ENCODE data around the gene NRAP. TPM values are rescaled to one million over a fixed set of nuclear protein-coding genes. Genes with fewer than 3 reads are reported as not detected.

NRAP gene
- total and polyA plus RNA-seq, 4 donors = 0.05 to 0.13 (median 0.10) TPM

- no peak for DNase-seq (ENCODE audit: low spot score)
- no peak for TF ChIP-seq HNF4G (IDR thresholded peaks at IDR 0.05)
- no peak for TF ChIP-seq YY1 (IDR thresholded peaks at IDR 0.05)
- no peak for TF ChIP-seq ZBTB33 (IDR thresholded peaks at IDR 0.05)
- TF ChIP-seq EGR1 (IDR thresholded peaks at IDR 0.05; ENCODE audit: low read depth in 2 of 2) = no peak
- no peak for TF ChIP-seq RAD21 (IDR thresholded peaks at IDR 0.05)
- no peak for TF ChIP-seq HNF4A (conservative IDR thresholded peaks at IDR 0.05)
- TF ChIP-seq FOXA1 (IDR thresholded peaks at IDR 0.05) = no peak
- no peak for TF ChIP-seq FOXA2 (IDR thresholded peaks at IDR 0.05)
- no peak for TF ChIP-seq NR2F2 (IDR thresholded peaks at IDR 0.05)
- TF ChIP-seq RXRA (IDR thresholded peaks at IDR 0.05) = no peak
- no peak for TF ChIP-seq ATF3 (IDR thresholded peaks at IDR 0.05)
- TF ChIP-seq CTCF (IDR thresholded peaks at IDR 0.05; ENCODE audit: low read depth, low read length, missing input control) = no peak
- TF ChIP-seq TAF1 (conservative IDR thresholded peaks at IDR 0.05) = no peak
- no peak for TF ChIP-seq GABPA (IDR thresholded peaks at IDR 0.05 in 1 of 2, conservative IDR thresholded peaks at IDR 0.05 in 1 of 2)
- TF ChIP-seq JUND (IDR thresholded peaks at IDR 0.05) = no peak
- no peak for TF ChIP-seq SP1 (IDR thresholded peaks at IDR 0.05)
- Histone ChIP-seq H3K9me3 (ENCODE audit: control insufficient read depth in 4 of 4, low read length in 3 of 4) (no peaks in the 10 kb centered on the region), H3K27ac (ENCODE audit: low read depth in 1 of 2, low read length in 2 of 2) (no peak overlapping the region), H3K9ac (ENCODE audit: low read depth in 1 of 2, low read length in 2 of 2) (no peak overlapping the region), H3K36me3 (ENCODE audit: control insufficient read depth in 4 of 4, insufficient read depth in 3 of 4, low read depth in 1 of 4, low read length in 3 of 4) (peaks cover 0 to 8% (median 3%) of the 10 kb centered on the region in 4 donors), H3K27me3 (ENCODE audit: control insufficient read depth in 4 of 4, insufficient read depth in 4 of 4, low read length in 3 of 4) (no peaks in the 10 kb centered on the region), H3K4me3 (ENCODE audit: low read depth in 1 of 3, low read length in 3 of 3) (no peak overlapping the region), H3K4me1 (ENCODE audit: control insufficient read depth in 4 of 4, insufficient read depth in 4 of 4, low read length in 3 of 4) (no peaks in the 10 kb centered on the region)
- WGBS = 77% methylated on average over 2 of the region's 2 CpGs
Measured at GRCh38 chr10:113711142-113711541, 47.3 kb upstream of the NRAP start.

- no peak overlapping the region for H3K9ac ChIP-seq (ENCODE audit: low read depth in 1 of 2, low read length in 2 of 2)
- H3K4me1 ChIP-seq (ENCODE audit: control insufficient read depth in 4 of 4, insufficient read depth in 4 of 4, low read length in 3 of 4) = no peaks in the 10 kb centered on the region
- DNase-seq (ENCODE audit: low spot score) = no peak
- no peaks in the 10 kb centered on the region for H3K27me3 ChIP-seq (ENCODE audit: control insufficient read depth in 4 of 4, insufficient read depth in 4 of 4, low read length in 3 of 4)
- WGBS = 78% methylated on average over 8 of the region's 8 CpGs
- H3K4me3 ChIP-seq (ENCODE audit: low read depth in 1 of 3, low read length in 3 of 3) = no peak overlapping the region
- H3K9me3 ChIP-seq (ENCODE audit: control insufficient read depth in 4 of 4, low read length in 3 of 4) = no peaks in the 10 kb centered on the region
- H3K36me3 ChIP-seq (ENCODE audit: control insufficient read depth in 4 of 4, insufficient read depth in 3 of 4, low read depth in 1 of 4, low read length in 3 of 4) = peaks cover 0 to 6% (median 3%) of the 10 kb centered on the region in 4 donors
- H3K27ac ChIP-seq (ENCODE audit: low read depth in 1 of 2, low read length in 2 of 2) = no peak overlapping the region
- TF ChIP-seq GABPA (IDR thresholded peaks at IDR 0.05 in 1 of 2, conservative IDR thresholded peaks at IDR 0.05 in 1 of 2) = no peak
- TF ChIP-seq RAD21 (IDR thresholded peaks at IDR 0.05) = no peak
Measured at GRCh38 chr10:113709221-113709838, 45.5 kb upstream of the NRAP start.

Measured in liver (tissue), 9 donors.